Embryonic facial prominence (tissue), 1 donor: ENCODE results near the gene AP2B1.

Experiments
- DNase-seq: peaks from one replicate; pipeline ENCODE4 v3.0.0-alpha.2; 2016; ENCODE audit errors: extremely low spot score

The AP2B1 gene

DNA sequence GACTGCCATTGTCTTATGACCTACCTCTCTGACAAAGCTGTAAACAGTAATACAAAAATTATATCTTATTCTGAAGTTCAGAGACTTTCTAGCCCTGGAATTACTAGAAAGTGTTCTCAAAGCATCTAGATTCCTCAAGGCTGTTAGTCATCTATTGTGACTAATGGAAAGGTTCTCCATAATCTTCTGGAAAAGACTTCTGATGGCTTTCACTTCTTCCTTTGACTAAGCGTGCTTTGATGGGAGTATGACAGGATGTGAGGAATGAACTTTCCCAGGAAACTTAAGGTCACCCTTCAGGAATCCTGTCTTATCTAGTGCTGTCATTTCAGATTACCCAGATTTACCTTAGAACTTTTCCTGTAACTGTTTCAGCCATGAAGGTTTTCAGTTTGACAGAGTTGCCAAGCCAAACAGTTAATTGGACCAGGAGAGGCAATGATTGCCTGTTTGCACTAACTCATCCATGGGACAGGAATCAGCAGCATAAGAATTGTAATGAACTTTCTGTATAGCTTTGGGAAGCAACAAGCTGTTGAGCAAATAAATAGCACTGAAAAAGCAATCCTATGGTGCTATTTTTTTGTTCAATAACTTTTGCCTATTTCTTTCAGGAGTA is 43.5 kb downstream of the AP2B1 start:
- DNase-seq, result no peak

DNA sequence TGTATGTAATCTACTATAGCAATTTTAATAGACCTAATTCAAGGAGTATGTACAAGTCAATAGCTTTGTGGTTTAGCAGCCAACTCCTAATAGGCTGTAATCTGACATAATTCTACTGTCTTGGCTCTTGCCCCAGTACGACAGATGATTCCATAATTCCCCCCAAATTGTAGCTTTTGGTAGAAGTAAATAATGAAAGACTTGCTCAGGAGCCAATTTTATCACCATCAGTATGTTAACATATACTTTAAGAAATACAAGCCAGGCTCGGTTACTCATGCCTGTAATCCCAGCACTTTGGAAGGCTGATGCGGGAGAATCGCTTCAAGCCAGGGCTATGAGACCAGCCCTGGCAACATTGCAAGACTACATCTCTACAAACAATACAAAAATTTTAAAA is 53.9 kb downstream of the AP2B1 start:
- DNase-seq, result no peak

DNA sequence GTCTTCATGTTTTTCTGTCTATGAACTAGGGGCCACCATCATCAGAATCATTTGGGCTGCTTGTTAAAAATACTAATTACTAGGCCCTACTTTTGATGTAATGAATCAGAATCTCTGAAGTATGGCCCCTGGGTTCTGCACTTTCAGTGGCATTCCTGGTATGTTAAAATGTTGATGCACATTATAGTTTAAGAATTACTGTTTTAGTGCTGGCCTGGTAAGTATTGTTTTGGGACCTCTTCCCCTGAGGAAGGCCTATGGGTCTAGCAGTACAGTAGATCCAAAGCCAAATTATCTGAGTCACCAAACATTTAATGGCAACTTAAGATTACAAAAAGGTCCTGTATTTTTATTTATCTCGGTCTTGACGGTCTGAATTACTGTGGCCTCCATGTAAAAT is 58.8 kb downstream of the AP2B1 start:
- no peak for DNase-seq

DNA sequence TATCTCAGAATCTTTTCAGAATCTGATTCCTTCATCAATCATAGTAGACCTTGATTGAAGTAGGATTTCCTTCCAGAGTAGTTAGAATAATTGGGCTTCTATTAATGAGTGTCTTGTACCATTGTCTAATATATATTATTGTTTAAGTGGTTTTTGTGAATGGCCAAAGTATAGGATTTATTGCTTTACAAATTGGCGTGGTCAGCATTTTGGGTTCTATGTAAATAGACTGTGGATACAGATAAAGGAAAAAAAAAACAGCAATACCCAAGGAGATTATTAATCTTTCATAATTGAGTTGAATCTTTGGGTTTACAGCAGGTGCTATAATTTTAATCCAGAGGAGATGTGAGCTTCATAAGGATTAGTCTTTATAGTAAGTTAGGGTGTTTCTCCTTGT is 64.3 kb downstream of the AP2B1 start:
- no peak for DNase-seq

DNA sequence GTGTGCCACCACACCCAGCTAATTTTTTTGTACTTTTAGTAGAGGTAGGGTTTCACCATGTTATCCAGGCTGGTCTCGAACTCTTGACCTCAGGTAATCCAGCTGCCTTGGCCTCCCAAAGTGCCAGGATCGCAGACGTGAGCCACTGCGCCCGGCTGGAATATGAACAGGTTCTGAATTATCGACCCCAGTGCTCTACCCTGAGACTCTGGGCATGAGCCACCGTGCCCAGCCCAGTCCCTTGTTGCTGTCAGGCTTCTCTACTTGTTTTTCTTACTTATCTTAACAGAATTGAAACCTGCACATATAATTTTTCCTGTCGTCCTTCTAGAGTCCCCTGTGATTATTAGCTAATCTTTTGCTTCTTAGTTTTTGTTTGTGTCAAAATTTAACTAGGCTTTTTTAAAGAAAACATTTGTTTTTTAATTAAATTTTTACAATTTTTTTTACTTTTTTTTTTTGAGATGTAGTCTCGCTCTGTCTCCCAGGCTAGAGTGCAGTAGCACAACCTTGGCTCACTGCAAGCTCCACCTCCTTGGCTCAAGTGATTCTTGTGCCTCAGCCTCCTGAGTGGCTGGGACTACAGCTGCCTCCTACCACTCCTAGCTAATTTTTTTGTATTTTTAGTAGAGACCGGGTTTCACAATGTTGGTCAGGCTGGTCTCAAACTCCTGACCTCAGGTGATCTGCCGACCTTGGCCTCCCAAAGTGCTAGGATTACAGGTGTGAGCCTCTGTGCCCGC is 66.7 kb downstream of the AP2B1 start:
- no peak for DNase-seq

DNA sequence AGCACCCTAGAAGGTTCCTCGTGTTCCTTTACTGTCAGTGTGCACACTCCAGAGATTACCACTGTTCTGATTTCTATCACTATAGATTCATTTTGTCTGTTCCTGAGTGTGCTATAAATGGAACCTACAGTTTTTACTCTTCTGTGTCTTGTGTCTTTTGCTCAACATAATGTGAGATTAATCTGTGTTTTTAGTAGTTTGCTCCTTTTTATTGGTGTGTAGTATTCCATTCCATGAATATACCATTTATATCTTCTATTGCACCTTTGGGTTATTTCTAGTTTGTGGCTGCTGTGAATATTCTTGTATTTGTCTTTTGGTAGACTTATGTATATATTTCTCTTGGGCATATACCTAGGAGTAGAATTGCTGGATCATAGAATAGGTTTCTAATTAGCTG is 68.2 kb downstream of the AP2B1 start:
- no peak for DNase-seq

DNA sequence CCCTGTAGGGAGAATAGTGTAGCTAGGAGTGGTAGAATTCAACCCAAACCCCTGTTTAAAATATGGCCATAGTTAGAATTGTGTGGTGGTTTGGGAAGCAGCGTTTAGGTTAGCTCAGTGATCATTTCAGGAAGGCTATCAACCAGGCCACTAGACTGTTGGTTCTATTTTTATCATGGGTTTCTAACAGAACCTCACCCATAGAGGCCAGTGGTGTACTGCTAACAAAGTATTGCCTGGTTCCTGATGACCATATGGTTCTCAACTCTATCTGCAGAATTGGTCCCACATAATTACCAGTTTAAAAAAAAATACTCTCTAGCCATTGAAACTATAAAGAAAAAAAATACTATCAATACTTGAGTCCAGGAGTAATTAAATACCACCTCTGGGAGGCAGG is 73.8 kb downstream of the AP2B1 start:
- no peak for DNase-seq

DNA sequence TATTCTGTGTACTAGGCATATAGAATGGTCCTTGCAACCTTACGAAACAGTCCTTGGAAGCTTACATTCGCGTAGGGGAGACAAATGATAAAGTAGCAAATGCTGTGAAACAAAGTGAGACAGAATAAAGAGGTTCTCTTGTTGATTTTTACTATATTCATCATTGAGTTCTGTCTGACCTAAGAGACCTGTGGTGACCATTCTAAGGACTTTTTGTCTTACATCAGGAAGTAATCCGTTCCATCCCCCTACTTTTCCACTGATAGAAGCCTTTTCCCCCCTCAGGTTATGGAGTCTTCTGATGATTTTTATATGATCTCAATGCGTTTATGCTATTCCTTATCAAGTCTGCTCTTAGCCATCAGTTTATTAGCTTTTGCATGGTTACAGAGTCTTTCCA is 77.6 kb downstream of the AP2B1 start:
- DNase-seq, result no peak

DNA sequence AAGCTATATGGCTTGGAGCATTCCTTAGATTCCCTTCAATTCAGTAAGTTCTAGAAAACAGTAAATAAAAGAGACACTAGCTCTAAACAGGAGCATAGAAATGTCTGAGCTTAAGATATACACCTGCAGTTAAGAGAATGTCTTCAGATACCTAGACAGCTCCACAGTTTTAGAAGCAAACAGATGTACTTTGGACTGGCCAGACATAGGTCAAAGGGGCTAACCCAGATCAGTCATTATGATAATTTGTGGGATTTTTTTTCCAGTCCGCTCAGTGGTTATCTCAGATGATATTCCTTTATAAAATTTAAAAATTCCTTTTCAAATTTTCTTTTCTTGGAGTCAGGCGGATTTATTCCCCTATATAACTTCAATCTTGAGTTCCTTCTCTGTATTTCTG is 78.5 kb downstream of the AP2B1 start:
- DNase-seq, result no peak

DNA sequence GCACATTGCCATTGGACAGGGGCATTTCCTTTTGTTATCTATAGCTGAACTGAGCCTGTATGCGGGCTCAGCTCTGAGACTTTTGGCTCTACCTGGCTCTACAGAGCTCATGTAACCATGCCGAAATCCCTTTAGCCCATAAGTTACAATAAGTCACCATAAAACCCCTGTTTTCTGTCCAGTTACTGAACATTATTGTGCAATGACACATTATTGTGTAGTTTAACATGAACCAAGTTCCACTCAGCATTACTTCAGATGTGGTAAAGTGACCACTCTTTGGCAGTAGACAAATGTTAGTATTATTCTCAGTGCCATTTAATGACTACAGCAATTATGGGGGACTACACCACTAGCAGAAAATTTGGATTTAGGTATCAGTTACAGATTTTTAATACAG is 78.9 kb downstream of the AP2B1 start:
- no peak for DNase-seq

DNA sequence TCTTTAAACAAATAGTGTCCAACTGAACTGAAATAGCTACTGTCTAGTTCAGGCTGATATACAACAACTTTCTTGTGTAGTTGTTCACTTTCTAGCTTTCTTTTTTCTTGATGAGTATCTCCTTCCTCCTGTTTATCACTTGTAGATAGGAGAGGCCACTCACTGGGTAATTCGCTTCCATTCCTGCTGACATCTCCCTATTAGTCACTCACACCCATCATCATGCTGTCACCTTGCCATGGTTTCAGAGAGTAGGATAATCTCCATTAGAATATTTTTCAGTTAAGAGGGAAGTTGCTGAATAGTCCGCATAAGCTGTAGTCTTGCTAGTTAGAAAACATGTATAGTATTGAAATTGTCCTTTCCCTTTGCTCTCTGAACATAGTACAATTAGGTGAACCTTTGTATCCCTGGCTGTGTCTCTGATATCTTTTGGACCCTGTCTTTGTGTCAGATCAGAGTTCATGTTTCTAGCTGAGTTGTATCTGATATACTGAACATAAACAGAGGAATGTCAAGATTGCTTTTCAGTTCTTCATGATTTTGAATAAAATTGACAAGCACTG is 79.9 kb downstream of the AP2B1 start:
- DNase-seq, result no peak

DNA sequence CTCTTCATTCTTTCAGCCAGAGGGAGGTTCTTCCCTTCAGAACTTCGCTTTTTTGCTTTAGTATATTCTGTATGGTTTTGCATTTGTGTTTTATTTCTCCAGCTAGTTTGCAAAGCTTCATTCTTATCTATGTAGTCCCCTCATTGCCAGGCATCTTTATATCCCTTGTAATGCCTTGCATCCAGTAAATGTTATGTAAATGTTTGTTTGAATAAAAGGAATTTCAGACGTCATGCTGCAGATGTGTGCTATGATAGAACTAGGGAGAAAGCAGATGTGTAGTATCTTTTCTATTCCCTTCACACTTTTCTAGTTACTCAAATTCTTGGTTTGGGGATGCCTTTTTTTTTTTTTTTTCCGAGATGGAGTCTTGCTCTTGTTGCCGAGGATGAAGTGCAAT is 81.7 kb downstream of the AP2B1 start:
- no peak for DNase-seq

DNA sequence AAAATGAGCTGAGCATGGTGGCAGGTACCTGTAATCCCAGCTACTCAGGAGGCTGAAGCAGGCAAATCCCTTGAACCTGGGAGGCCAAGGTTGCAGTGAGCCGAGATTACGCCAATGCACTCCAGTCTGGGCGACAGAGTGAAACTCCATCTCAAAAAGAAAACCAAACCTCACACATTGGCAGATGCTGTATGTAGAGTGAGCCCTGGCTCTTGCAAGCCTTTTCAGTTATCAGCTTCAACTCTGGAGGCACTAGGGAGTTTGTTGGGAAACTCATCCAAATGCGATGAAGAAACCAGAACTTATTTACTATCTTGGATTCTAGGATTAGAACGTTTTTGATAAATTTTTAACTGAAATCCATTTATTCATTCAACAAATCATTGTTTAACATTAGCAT is 87.4 kb downstream of the AP2B1 start:
- no peak for DNase-seq

DNA sequence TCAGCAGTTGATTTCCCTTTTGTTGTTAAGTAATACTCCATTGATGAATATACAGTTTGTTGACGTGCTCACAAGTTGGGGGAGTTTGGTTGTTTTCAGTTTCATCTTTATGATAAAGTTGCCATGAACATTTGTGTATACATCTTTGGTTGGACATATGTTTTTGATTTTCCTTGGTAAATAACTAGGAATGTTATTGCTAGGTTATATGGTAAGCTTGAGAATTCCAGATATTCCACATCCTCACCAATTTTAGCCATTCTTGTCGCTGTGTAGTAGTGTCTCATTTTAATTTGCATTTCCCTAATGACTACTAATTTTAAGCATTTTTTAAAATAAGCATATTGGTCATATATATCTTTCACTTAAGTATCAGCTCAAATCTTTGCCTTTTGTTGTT is 89.3 kb downstream of the AP2B1 start:
- no peak for DNase-seq

DNA sequence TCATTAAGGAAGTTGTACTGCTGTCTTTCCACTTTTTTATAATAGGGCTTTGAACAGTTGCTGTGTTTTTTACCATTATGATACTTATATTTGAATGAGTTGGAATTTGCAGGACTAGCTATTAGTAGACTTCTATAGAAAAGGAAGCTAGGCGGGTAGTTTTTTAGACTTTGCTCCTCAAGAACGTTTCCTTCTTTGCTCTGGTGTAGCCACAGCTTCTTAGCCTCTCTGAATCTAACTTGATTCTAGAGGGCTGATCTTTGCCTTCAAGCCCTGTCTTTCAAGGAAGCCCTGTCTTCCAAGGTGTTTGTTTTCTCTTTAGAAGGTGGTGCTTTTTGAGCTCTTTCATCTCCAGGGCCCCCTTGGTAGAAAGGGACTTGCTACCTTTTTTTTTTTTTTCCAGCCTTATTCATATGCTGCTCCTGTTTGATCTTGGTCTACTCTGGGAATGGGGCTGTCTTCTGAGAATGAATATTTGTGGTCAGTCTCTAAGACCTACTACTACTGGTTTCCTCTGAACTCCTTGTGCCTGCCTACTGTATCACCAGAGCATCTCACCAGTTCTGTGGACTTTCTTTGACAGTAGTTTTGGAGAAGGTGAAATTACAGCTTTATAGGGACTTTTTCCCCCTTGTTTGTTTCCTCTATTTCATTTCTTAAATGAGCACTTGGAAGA is 92.0 kb downstream of the AP2B1 start:
- no peak for DNase-seq

DNA sequence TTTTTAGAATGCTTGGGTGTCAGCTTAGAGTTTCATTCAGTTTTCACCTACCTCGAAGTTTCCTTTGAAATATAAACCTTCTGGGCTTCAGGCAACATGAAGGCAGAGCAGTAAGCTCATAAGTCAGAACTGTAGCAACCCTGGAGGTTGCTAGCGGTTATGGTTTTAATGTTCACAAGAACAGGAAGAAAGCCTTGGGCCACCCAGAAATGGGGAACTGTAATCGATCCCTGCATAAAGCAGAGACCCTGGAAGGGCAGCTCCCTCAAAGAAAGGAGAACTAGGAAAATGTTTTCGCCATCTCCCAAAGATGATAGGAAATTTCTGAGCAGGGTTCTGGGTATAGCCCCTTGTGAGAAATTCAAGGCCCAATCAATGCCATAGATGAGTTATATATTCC is 96.5 kb downstream of the AP2B1 start:
- DNase-seq, result no peak

DNA sequence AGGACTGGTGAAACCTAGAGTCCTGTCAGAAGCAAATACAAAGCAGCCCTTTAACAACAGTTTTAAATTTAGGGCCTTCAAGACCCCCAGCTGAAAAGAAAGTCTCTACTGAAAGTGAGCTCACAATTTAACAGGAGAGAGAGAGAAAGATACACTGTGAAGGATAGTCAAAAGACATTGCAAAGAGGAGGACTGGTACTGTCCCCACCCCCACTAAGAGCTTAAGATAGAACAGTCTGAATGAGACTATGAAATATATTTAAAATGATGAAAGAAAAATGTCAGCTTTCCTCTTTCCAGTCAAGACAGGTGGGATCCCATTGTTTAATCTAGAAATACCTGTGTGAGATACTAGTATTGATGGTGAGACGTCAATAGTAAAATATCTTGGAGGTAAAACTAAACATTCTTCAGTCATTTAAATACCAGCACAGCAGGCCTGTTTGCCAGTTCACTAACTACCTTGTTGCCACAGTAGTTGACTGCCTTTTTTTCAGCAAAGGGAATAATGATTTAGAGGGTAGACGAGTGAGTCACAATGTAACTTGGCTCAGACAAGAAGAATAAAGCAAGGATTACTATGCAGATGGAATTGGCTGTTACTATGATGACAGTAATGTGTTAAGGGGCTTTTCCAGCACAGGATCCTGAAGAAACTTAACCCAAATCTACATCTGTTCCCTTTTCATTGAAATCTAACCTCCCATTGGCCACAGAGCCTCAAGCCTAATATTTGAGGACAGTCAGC is 97.1 kb downstream of the AP2B1 start:
- no peak for DNase-seq

DNA sequence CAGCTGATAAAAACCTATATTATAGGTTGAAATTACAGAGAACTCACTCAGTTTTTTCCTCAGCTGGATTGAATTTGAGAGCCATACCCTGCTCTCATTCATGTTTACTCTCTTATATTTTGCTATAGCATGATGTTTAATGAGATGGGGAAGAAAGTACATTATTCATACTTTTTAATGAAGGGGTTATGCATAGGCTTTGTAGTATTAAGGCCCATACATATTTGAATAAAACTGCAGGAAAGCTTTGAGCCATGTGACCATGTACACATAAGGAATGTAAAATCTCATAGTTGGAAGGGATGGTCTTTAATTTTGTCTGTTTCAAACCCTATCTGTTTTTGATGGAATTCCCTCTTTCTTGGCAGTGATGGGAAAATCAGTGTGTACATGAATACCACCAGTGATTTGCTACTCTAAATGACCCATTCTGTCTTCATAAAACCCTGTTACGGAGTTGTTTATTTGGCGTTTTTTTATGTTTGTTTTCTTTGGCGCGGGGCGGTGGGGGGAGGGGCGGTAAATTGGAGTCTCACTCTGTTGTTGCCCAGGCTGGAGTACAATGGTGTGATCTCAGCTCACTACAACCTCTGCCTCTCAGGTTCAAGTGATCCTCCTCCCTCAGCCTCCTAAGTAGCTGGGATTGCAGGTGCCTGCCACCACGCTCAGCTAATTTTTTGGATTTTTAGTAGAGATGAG is 105.5 kb downstream of the AP2B1 start:
- no peak for DNase-seq

DNA sequence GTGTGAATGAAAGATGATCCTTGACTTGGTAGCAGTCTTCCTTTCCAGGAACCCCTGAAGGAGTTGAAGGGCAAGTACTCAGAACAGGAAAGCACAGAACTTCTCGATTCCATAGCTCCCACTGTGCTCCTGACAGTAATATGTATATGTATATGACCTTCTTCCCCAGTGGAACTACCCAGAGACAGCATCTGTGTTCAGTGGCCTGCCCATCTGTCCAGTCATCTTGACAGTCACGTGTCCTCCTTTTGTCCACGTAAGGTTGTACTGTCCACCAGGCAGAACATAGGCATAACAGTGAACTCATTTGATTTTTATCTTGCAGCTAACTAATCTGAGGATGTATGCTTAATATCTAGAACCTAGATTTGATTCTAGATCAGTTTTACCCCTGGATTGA is 106.5 kb downstream of the AP2B1 start:
- no peak for DNase-seq

DNA sequence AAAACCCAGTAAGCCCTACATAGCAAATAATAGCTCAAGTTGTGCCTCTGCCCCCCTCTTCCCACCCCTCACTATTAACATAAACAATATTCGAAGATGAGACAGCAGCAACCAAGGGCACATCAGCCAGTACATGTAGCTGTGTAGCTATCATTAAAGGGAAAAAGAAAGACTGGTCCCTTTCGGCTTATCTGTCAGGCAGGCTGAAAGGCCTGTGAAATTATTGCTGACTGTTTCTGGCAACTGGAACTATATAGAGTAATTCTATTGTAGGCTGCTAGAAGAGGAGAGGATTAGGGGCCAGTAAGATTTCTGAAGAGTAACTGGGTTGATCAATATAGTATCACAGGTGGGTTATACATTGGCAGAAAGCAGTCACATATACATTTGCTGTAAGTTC is 107.8 kb downstream of the AP2B1 start:
- no peak for DNase-seq

DNA sequence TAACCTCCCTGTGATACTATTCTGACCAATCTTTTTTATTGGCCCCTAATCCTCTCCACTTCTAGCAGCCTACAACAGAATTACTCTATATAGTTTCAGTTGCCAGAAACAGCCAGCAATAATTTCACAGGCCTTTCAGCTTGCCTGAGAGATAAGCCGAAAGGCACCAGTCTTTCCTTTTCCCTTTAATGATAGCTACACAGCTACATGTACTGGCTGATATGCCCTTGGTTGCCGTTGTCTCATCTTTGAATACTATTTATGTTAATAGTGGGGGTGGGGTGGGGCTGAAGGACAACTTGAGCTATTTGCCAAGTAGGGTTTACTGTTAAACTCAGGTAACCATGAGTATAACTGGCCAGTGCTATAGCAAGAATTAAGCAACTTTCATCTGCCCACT is 108.5 kb downstream of the AP2B1 start:
- no peak for DNase-seq

DNA sequence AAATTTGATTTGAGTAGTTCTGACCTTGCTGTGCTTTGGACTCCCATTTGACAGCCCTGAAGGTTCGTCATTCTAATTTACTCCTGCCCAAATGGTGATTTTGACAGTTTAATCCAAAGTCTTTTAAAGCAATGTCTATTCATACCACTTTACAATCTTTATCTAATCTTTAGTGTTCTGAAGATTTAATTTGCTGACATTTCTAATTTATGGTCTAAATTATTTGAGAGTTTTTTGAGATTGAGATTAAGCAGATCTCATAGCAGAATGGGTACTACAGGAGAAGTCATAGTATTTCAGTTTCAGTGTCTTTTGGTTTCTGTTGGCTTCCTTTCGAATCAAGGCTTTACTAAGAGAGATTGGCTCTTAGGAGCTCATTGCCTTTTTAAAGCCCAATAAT is 111.7 kb downstream of the AP2B1 start:
- DNase-seq, result no peak
